GM12891 (cell line): Measurements from ENCODE around the gene ANKDD1B.

Experiments
- PAX5 ChIP-seq: IDR thresholded peaks from 2 replicates; pipeline ENCODE4 v1.6.1; 2011; ENCODE audit warnings: low read length, moderate library complexity, mild to moderate bottlenecking; ENCODE audit not compliant: insufficient read depth, severe bottlenecking
- POLR2A ChIP-seq: IDR thresholded peaks from 2 replicates; pipeline ENCODE4 v1.6.1; 2011; ENCODE audit warnings: low read depth, low read length, control low read depth
- POLR2AphosphoS5 ChIP-seq: IDR thresholded peaks from 2 replicates; pipeline ENCODE4 v1.6.1; 2011; ENCODE audit warnings: low read depth, low read length, control low read depth
- POU2F2 ChIP-seq: IDR thresholded peaks from 2 replicates; pipeline ENCODE4 v1.6.1; 2011; ENCODE audit warnings: low read depth, mild to moderate bottlenecking, control low read depth, low read length, moderate library complexity
- SPI1 ChIP-seq: IDR thresholded peaks from 2 replicates; pipeline ENCODE4 v1.6.1; 2011; ENCODE audit warnings: low read depth, low read length, control low read depth
- TAF1 ChIP-seq: IDR thresholded peaks from 2 replicates; pipeline ENCODE4 v1.6.1; 2011; ENCODE audit warnings: low read depth, low read length, control low read depth

DNA sequence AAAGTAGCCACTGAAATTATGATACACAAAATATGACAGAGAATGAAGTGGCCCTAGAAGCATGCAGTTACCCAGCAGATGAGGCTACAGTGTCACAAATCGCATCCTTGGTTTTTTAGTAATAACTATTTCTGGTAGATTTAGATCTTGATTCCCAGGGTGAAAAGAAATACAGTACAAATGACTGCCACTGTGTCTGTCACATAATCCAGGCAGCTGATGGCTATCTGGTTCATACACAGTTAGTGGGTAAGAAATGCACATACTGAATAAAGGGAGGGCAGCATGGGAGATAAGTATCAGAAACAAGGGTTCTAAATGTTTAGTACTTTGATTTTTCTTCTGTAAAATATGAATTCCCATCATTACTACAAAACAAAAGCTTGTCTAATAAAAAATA is 64.5 kb downstream of the ANKDD1B start:
- no peak for TF ChIP-seq POLR2AphosphoS5
- TF ChIP-seq POLR2A: no peak
- no peak for TF ChIP-seq TAF1
- TF ChIP-seq PAX5: no peak
- TF ChIP-seq SPI1: no peak
- TF ChIP-seq POU2F2: no peak
